ENCODE measurements around the gene DHCR7. TPM values are rescaled to one million over a fixed set of nuclear protein-coding genes. Genes with fewer than 3 reads are reported as not detected.

The DHCR7 gene
- total and polyA plus RNA-seq, 9 donors: 5.7 to 18.8 (median 14.6) TPM

DNA sequence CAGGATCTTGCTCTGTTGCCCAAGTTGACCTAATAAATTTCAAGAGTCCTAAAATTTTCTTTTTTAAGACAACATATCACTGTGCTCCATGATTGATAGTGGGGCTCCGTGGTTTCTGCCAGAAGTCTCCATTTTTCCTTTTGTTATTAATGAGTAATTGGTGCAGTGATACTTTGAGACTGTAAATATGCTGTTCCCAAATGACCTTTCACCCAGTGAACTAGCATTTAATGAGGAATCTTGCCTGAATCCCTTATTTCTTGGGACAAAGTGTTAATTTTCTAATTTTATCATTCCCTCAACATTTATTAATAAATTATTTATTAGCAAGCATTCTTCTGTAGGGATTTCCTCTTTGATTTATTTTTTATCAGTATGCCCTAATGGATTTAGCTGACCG is 2.3 kb upstream of the DHCR7 start:
- peaks cover 10% of the 10 kb centered on the region for H3K36me3 ChIP-seq (ENCODE audit: control insufficient read depth, insufficient read depth, low read length)
- peaks cover 34% of the 10 kb centered on the region for H3K4me1 ChIP-seq (ENCODE audit: control insufficient read depth, insufficient read depth, low read length)
- DNase-seq: no peak
- H3K9me3 ChIP-seq (replicated peaks; ENCODE audit: control insufficient read depth, low read depth, low read length): peaks cover 2% of the 10 kb centered on the region
- H3K27me3 ChIP-seq (ENCODE audit: control insufficient read depth, insufficient read depth, low read length): no peaks in the 10 kb centered on the region
- H3K4me3 ChIP-seq (ENCODE audit: low read length): no peak overlapping the region
- no CpG with 5 or more reads among the region's 2 CpGs for WGBS (ENCODE audit: insufficient coverage)
- no peak overlapping the region for H3K27ac ChIP-seq (ENCODE audit: low read length)

- H3K4me1 ChIP-seq (ENCODE audit: control insufficient read depth, insufficient read depth, low read length): peaks cover 34% of the 10 kb centered on the region
- H3K27me3 ChIP-seq (ENCODE audit: control insufficient read depth, insufficient read depth, low read length): no peaks in the 10 kb centered on the region
- H3K27ac ChIP-seq (ENCODE audit: low read length): no peak overlapping the region
- H3K4me3 ChIP-seq (ENCODE audit: low read length): no peak overlapping the region
- peaks cover 13% of the 10 kb centered on the region for H3K36me3 ChIP-seq (ENCODE audit: control insufficient read depth, insufficient read depth, low read length)
- peaks cover 2% of the 10 kb centered on the region for H3K9me3 ChIP-seq (replicated peaks; ENCODE audit: control insufficient read depth, low read depth, low read length)
- no peak for DNase-seq
- 63% methylated on average over 2 of the region's 6 CpGs for WGBS (ENCODE audit: insufficient coverage)
Observed at GRCh38 chr11:71449596-71449995, 1.4 kb upstream of the DHCR7 start.

- Histone ChIP-seq H3K27ac (ENCODE audit: low read length) (peak overlapping the region; percentile 80), H3K4me1 (ENCODE audit: control insufficient read depth, insufficient read depth, low read length) (peaks cover 25% of the 10 kb centered on the region), H3K36me3 (ENCODE audit: control insufficient read depth, insufficient read depth, low read length) (peaks cover 28% of the 10 kb centered on the region), H3K27me3 (ENCODE audit: control insufficient read depth, insufficient read depth, low read length) (no peaks in the 10 kb centered on the region), H3K9me3 (replicated peaks; ENCODE audit: control insufficient read depth, low read depth, low read length) (peaks cover 2% of the 10 kb centered on the region), H3K4me3 (ENCODE audit: low read length) (peak overlapping the region; percentile 88)
- peak; percentile 42 for DNase-seq
- WGBS (ENCODE audit: insufficient coverage): under 1% methylated on average over 25 of the region's 31 CpGs
Observed at GRCh38 chr11:71447791-71448256, 369 bp downstream of the DHCR7 start.

DNA sequence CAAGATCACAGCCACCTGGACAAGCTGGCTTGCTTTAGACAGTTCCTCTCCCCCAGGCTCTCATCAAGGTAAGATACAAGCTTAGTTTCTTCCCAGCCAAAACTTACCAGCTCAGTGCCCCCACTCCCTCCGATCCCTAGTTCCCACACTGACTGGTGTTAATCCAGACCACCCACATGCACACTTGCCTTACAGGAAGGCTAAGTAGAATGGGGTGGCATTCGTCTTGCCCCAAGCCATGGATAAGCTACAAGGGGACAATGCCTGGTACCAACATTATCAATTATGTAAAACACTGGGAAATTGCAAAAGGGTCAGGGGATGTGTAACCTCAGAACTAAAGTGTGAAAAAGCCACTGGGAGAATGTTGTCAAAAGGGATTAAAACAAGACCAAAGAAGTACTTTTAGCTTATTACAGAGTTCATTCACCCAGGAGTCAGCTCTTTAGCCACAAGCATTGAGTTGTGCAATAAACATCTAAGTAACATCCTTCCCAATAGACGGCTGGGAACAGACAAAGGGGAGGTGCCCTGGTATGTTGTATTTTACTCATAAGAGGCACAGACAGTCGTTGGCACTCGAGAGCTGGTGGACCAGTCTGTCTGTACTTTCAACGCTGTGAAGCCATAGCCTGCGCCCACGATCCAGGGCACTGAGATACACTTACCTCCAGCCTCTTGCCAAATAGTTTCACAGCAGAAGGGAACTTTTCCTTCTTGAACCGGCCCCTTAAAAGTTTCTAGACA is 1.1 kb downstream of the DHCR7 start:
- H3K4me3 ChIP-seq (ENCODE audit: low read length): peak overlapping the region; percentile 88
- peak overlapping the region; percentile 80 for H3K27ac ChIP-seq (ENCODE audit: low read length)
- DNase-seq: peak; percentile 15
- peaks cover 30% of the 10 kb centered on the region for H3K36me3 ChIP-seq (ENCODE audit: control insufficient read depth, insufficient read depth, low read length)
- H3K27me3 ChIP-seq (ENCODE audit: control insufficient read depth, insufficient read depth, low read length): no peaks in the 10 kb centered on the region
- peaks cover 19% of the 10 kb centered on the region for H3K4me1 ChIP-seq (ENCODE audit: control insufficient read depth, insufficient read depth, low read length)
- H3K9me3 ChIP-seq (replicated peaks; ENCODE audit: control insufficient read depth, low read depth, low read length): peaks cover 2% of the 10 kb centered on the region
- 46% methylated on average over 6 of the region's 9 CpGs for WGBS (ENCODE audit: insufficient coverage)

DNA sequence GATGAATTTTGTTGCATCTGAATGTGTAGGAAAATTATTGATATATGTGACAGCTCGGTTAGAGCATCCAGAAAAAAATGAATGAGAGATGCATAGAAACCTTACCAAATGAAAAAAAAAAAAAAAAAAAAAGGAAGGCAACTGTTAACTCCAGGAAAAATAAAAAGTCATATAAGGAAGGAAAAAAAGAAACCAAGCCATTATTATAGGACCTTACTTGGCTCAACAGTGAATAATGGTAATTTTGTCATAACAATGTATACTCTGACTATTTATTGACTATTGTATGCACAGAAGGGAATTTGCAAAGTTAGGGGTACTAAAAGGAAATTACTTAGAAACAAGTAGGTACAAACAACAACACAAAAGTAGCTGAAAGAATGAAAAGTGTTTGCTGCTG is 2.0 kb downstream of the DHCR7 start:
- no peak overlapping the region for H3K27ac ChIP-seq (ENCODE audit: low read length)
- H3K9me3 ChIP-seq (replicated peaks; ENCODE audit: control insufficient read depth, low read depth, low read length): peaks cover 2% of the 10 kb centered on the region
- WGBS (ENCODE audit: insufficient coverage): no CpG with 5 or more reads among the region's 1 CpG
- H3K4me1 ChIP-seq (ENCODE audit: control insufficient read depth, insufficient read depth, low read length): peaks cover 16% of the 10 kb centered on the region
- no peak for DNase-seq
- no peak overlapping the region for H3K4me3 ChIP-seq (ENCODE audit: low read length)
- no peaks in the 10 kb centered on the region for H3K27me3 ChIP-seq (ENCODE audit: control insufficient read depth, insufficient read depth, low read length)
- peaks cover 38% of the 10 kb centered on the region for H3K36me3 ChIP-seq (ENCODE audit: control insufficient read depth, insufficient read depth, low read length)

DNA sequence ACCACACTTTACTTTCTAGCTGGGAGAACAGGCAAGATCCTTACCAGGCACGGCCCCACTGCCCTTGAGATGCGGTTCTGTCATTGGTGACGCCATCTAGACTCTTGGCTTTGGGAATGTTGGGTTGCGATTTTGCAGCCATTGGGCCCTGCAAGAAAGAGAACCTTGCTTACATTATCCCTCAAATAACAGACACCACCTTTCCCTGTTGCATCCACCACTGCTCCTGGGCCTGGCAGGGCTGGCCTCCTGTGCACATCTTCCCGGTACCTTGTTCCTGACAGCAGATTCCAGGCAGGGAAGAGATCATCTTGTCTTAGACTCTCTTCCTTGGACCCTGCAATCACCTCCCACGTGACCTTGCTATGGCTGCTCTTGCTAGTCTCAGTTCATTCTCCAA is 3.4 kb downstream of the DHCR7 start:
- peaks cover 16% of the 10 kb centered on the region for H3K4me1 ChIP-seq (ENCODE audit: control insufficient read depth, insufficient read depth, low read length)
- no peak overlapping the region for H3K4me3 ChIP-seq (ENCODE audit: low read length)
- H3K36me3 ChIP-seq (ENCODE audit: control insufficient read depth, insufficient read depth, low read length): peaks cover 47% of the 10 kb centered on the region
- no peak overlapping the region for H3K27ac ChIP-seq (ENCODE audit: low read length)
- no peaks in the 10 kb centered on the region for H3K27me3 ChIP-seq (ENCODE audit: control insufficient read depth, insufficient read depth, low read length)
- DNase-seq: no peak
- 85% methylated on average over 5 of the region's 6 CpGs for whole genome bisulfite sequencing (ENCODE audit: insufficient coverage)
- H3K9me3 ChIP-seq (replicated peaks; ENCODE audit: control insufficient read depth, low read depth, low read length): peaks cover 2% of the 10 kb centered on the region

GRCh38 chr11:71443736-71444445 is 4.3 kb downstream of the DHCR7 start:
- Histone ChIP-seq H3K36me3 (ENCODE audit: control insufficient read depth, insufficient read depth, low read length) (peaks cover 54% of the 10 kb centered on the region), H3K27ac (ENCODE audit: low read length) (no peak overlapping the region), H3K9me3 (replicated peaks; ENCODE audit: control insufficient read depth, low read depth, low read length) (peaks cover 2% of the 10 kb centered on the region), H3K27me3 (ENCODE audit: control insufficient read depth, insufficient read depth, low read length) (no peaks in the 10 kb centered on the region), H3K4me1 (ENCODE audit: control insufficient read depth, insufficient read depth, low read length) (peaks cover 8% of the 10 kb centered on the region), H3K4me3 (ENCODE audit: low read length) (no peak overlapping the region)
- 90% methylated on average over 20 of the region's 20 CpGs for WGBS (ENCODE audit: insufficient coverage)
- no peak for DNase-seq

GRCh38 chr11:71442880-71443279 is 5.3 kb downstream of the DHCR7 start:
- H3K27ac ChIP-seq (ENCODE audit: low read length): no peak overlapping the region
- no peaks in the 10 kb centered on the region for H3K27me3 ChIP-seq (ENCODE audit: control insufficient read depth, insufficient read depth, low read length)
- H3K4me1 ChIP-seq (ENCODE audit: control insufficient read depth, insufficient read depth, low read length): peaks cover 6% of the 10 kb centered on the region
- peaks cover 63% of the 10 kb centered on the region for H3K36me3 ChIP-seq (ENCODE audit: control insufficient read depth, insufficient read depth, low read length)
- H3K9me3 ChIP-seq (replicated peaks; ENCODE audit: control insufficient read depth, low read depth, low read length): peaks cover 2% of the 10 kb centered on the region
- DNase-seq: no peak
- 100% methylated on average over 1 of the region's 5 CpGs for WGBS (ENCODE audit: insufficient coverage)
- no peak overlapping the region for H3K4me3 ChIP-seq (ENCODE audit: low read length)

DNA sequence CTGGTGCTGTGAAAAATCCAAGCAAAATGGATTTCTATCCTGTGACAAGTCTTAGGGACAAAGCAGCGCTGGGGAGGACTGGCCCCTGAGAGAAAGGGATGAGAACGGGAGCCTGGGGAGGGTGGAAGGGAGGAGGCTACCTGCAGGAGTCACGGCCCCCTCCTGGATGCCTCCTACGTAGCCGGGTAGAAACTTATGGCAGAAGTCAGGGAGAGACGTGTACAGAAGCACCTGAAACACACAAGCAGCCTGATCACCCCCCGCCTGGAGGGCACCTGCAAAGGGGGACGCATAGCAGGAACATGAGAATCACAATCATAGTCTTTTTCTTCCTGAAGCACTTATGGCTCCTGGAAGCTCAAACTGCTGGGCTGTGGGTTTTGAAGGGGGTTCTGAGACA is 6.1 kb downstream of the DHCR7 start:
- peaks cover 69% of the 10 kb centered on the region for H3K36me3 ChIP-seq (ENCODE audit: control insufficient read depth, insufficient read depth, low read length)
- H3K4me1 ChIP-seq (ENCODE audit: control insufficient read depth, insufficient read depth, low read length): no peaks in the 10 kb centered on the region
- no peak overlapping the region for H3K4me3 ChIP-seq (ENCODE audit: low read length)
- H3K9me3 ChIP-seq (replicated peaks; ENCODE audit: control insufficient read depth, low read depth, low read length): peaks cover 2% of the 10 kb centered on the region
- DNase-seq: no peak
- H3K27me3 ChIP-seq (ENCODE audit: control insufficient read depth, insufficient read depth, low read length): no peaks in the 10 kb centered on the region
- no peak overlapping the region for H3K27ac ChIP-seq (ENCODE audit: low read length)
- WGBS (ENCODE audit: insufficient coverage): 92% methylated on average over 6 of the region's 8 CpGs

- Histone ChIP-seq H3K27ac (ENCODE audit: low read length) (no peak overlapping the region), H3K4me3 (ENCODE audit: low read length) (no peak overlapping the region), H3K4me1 (ENCODE audit: control insufficient read depth, insufficient read depth, low read length) (no peaks in the 10 kb centered on the region), H3K9me3 (replicated peaks; ENCODE audit: control insufficient read depth, low read depth, low read length) (no peaks in the 10 kb centered on the region), H3K27me3 (ENCODE audit: control insufficient read depth, insufficient read depth, low read length) (no peaks in the 10 kb centered on the region), H3K36me3 (ENCODE audit: control insufficient read depth, insufficient read depth, low read length) (peaks cover 64% of the 10 kb centered on the region)
- no peak for DNase-seq
- WGBS (ENCODE audit: insufficient coverage): 96% methylated on average over 9 of the region's 11 CpGs
Observed at GRCh38 chr11:71441251-71441650, 6.9 kb downstream of the DHCR7 start.
